Kidney tubule cell (primary cell): Measurements from ENCODE around the gene ZC3H7A.

Source experiments
- DNase-seq: peaks from one replicate; pipeline ENCODE4 v3.0.0-alpha.2; 2018; ENCODE audit warnings: low spot score

Gene ZC3H7A

DNA sequence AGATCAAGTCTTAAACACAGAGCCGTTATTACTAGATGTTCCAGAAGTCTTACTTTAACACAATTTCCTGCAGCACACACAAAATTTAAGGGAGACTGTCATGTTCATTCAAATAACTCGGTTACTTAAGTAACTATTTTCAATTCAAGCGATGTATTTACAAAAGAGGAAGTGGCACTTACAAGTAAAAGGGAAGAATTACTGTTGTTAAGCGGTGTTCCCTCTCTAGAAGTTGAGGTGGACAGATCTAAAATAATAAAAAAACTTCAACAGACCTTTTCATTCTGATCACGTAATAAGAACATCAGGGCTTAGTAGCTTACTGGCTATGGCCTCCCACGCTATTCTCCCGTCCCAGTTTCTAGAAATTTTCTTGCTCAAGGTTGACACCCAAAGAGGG lies 28.2 kb downstream of the ZC3H7A start:
- DNase-seq: no peak

DNA sequence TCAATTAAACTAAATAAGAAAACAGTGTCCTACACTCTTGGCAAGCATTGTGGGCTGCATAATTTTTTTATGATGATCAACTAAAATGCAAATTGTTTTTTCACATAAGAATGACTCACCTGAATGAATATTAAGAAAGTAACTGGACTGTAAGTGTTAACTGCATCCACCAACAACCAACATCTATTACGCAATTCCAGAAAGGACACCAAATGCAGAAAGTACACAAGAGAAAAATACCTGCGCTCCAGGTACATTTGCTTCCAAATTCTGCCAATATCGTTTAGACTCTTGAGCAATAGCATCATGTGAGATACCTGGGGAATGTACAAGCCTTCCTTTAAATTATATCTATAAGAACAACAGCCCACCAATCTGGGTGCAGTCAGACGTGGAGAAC lies 34.6 kb downstream of the ZC3H7A start:
- DNase-seq: no peak

DNA sequence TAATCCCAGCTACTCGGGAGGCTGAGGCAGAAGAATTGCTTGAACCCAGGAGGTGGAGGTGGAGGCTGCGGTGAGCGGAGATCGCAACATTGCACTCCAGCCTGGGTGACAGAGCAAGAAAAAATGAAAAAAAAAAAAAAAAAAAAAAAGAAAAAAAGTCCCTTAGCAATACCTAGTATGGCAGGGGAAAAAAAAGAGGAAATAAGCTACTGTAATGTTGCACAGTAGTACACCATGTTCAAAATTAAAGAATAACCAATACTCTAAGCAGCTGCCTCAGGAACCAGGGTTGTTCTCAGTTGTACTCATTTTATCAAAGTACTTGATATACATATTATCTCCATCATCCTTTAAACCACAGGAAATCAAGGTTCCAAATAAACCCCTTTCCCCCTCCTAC lies 37.1 kb downstream of the ZC3H7A start:
- DNase-seq: no peak

DNA sequence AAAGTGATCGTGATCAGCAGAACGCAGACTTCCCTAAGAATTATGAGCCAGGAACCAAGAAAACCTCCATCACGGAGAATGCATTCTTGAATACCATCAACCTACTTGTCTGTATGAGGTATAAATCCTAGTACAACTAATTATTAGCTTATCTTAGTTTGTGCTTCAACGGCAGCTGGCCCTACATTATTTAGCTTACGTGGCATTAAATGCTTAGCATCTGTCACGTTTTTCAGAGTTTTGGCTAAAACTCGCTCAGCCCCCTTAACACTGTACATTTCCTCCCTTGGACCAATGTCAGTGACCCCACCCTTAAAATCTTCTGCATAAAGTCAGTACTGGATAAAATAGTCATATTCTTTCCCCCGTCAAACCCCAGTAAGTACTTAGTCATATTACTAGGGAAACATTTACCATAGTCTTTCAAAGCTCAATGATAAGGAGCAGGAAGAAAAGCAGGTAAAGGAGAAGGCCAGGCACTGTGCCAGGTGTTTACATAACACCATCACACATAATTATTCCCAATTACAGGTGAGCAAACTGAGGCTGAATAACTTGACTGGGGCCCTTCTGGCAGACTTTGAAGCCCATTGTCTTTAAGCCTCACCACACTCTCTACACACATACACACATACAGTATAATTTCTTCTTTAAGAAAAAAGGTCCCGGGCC lies 37.8 kb downstream of the ZC3H7A start:
- peak; percentile 82 for DNase-seq

DNA sequence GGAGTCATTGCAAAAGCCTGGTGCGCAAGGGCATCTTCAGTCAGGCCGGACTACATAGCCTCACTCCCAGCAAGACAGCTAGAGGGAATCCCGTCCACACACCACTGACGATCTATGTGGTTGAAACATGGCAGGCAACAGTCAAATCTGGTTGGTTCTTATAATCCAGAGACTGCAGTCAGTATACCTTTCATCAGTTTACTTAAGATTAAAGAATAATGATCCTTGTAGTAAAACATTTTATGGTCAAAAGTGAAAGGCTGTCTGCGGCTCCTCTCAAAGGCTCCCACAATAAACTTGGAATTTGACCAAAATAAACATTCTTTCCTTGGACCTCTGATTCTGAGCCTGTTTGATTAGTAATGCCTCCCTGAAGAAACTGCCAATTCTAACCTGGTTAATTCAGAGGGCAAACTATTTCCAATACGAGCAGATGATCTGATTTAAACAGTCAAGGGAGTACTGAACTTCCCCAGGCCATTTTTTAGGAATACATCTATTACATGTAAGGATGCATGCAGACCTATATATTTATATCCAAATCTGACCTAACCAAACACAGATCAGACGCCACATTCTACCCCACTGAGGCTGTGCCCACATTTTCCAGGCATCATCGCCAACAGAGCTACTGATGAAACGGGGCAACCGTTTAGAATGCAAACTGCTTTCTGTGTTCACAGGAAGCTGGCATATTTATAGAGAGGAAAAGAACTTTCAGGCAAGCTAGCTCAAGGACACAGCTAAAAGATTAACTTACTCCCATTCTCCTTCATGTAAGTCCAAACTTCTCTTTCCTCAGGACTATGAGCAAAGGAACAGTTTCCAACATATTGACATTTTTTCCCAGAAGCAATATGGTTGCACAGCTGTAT lies 39.1 kb downstream of the ZC3H7A start:
- peak; percentile 92 for DNase-seq

DNA sequence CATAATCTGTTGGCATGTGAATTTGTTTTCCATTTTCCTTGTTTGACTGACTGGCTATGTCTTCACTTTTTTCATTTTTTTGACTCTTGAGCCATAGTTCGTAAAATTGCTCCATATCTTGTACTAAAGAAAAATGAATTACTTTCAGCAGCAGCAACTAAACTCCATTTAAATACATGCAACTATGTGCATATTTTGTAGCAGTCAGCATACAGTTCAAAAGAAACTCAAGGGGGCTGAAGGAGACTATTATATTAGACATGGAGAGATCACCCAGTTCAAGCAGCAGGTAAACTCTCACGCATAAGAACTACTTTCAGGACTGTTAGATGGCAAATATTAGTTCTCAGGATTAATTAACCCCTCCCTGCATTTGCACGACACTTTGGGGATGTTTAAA lies 40.8 kb downstream of the ZC3H7A start:
- DNase-seq: no peak

DNA sequence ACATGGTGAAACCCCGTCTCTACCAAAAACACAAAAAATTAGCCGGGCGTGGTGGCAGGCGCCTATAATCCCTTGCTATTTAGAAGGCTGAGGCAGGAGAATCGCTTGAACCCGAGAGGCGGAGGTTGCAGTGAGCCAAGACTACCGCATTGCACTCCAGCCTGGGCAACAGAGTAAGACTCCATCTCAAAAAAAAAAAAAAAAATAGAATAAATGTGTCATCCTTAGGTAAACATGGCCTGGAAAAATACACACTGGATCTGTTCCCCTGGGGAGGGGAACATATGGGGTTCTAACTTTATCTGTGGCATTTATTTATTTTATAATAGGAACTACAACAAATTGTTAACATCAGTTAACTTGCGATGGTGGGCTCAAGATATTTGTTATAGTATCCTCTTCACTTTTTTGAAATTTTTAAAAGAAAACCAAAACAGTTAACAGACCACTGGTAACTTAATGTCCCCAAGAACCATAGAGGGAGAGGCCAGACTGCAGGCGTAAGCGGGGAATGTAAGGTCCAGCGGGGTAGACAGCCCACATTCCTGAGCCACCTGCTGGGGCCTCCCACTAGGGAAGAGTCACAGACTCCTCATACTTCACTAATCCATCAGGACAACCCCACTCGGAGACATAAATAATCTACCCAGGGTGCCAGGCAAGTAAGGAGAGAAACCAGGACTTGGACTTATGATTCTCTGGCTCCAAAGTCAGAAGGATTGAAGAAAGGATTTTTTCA lies 41.9 kb downstream of the ZC3H7A start:
- DNase-seq: peak; percentile 77

DNA sequence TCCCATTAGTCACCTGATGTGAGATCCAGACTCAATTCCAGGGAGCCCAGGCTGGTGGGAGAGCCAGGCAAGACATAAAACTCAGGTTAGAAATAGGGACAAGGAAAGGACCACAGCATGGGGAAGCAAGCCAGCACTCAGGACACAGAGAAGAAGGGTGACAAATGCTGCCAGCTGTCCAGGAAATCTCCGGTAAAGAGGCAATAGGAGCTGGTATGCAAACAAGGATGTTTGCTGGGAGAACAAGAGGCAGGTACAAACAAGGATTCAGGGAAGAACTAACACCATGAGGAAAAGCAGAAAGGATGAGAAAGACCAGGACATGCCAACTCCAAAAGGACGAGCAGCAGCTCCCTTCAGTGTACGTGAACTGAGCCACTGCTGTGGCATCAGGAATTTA lies 44.2 kb downstream of the ZC3H7A start:
- DNase-seq: no peak

DNA sequence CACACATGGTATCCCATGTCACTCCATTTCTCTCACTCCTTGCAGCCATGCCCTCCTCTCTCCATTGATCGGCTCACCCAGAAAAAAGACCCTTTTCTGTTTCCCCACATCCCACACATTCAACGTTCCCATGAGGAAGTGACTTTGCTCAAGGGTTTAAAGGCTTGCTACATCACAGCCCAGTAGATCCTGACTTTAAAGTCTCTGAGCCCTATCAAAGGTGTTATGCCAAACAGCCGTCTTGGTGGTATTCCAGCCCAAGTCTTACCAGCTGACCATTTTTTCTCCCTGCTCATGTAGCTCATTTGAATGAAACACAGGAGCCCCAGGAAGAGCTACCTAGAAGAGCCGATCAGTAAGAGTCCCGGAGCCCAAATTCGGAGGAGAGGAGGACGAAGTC lies 47.0 kb downstream of the ZC3H7A start:
- DNase-seq: no peak

DNA sequence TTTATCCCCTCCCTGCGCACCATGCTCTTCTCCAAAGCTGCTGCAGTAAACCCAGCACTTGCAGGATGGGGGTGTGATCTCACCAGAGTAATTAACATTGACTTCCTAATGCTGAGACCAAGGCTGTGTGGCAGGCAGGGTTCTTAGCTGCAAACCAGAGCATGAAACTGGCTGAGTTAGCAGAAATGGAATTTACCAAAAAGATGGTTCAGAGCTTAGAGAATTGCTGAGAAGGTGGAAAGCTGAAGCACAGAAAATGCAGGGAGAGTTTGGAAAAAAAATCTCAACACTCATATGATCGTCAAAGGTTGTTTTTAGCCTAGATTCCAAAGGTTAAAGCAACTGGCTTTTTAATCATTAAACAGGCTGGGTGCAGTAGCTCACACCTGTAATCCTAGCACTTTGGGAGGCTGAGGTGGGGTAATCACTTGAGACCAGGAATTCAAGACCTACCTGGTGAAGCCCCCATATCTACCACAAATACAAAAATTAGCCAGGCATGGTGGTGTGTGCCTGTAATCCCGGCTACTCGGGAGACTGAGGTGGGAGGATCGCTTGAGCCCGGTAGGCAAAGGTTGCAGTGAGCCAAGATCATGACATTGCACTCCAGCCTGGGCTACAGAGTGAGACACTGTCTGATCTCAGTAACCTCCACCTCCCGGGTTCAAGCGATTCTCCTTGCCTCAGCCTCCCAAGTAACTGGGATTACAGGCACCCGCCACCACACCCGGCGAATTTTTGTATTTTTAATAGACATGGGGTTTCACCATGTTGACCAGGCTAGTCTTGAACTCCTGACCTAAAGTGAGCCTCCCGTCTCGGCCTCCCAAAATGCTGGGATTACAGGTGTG lies 48.4 kb downstream of the ZC3H7A start:
- peak; percentile 54 for DNase-seq

DNA sequence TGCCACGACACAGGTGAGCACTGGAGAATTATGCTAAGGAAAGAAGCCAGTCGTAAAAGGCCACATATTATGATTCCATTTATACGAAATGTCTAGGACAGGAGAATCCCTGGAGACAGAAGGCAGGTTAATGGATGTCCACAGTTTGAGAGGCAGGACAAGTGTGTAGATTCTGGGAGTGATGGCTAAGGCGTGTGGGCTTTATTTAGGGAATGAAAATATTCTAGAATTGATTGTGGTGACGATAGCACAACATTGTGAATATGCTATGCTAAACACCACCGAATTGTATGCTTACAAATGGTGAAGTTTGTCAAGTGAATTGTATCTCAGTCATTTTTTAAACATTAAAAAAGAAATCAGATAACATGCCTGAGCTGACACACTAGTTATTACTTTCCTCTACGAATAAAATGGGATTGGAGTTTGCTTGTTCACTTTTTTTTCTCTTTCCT lies 49.1 kb downstream of the ZC3H7A start:
- DNase-seq: no peak

DNA sequence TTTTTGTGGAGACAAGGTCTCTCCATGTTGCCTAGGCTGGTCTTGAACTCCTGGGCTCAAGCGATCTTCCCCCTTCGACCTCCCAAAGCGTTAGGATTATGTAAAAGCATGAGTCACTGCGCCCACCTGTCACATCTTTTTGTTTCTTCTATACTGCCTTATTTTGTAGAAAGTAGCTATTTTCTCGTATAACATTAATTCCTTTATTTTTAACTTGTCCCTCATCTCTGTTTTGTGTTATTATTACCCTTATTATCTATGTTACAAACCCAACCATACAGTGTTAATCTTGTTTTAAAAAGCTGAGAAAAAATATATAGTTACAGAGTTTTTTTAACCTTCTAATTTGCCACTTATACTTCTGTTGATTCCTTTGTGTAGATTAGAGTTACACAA lies 53.0 kb downstream of the ZC3H7A start:
- no peak for DNase-seq

DNA sequence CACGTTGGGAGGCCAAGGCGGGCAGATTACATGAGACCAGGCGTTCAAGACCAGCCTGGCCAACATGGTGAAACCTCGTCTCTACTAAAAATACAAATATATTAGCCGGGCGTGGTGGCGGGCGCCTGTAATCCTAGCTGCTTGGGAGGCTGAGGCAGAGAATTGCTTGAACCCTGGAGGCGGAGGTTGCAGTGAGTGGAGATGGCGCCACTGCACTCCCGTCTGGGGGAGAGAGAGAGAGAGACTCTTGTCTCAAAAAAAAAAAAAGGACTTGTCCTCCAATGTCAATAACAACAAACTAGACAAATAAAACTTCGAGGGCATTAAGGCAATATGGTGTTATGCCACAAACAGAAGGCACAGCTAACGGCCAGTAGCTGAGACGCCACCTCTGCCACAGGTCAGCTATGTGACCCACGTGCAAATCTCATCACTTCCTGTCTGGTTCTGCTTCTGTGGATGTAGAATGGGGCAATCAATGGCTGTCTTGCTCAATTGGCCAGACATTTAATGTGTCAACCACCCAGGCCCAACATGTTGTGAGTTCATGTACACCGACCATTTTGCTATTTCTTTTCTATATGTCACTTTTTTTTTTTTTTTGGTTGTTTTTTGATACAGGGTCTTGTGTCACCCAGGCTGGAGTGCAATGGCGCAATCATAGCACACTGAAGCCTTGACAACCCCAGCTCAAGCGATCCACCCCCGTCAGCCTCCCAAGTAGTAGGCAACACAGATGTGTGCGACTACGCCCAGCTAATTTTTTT lies 53.6 kb downstream of the ZC3H7A start:
- DNase-seq: peak; percentile 66

DNA sequence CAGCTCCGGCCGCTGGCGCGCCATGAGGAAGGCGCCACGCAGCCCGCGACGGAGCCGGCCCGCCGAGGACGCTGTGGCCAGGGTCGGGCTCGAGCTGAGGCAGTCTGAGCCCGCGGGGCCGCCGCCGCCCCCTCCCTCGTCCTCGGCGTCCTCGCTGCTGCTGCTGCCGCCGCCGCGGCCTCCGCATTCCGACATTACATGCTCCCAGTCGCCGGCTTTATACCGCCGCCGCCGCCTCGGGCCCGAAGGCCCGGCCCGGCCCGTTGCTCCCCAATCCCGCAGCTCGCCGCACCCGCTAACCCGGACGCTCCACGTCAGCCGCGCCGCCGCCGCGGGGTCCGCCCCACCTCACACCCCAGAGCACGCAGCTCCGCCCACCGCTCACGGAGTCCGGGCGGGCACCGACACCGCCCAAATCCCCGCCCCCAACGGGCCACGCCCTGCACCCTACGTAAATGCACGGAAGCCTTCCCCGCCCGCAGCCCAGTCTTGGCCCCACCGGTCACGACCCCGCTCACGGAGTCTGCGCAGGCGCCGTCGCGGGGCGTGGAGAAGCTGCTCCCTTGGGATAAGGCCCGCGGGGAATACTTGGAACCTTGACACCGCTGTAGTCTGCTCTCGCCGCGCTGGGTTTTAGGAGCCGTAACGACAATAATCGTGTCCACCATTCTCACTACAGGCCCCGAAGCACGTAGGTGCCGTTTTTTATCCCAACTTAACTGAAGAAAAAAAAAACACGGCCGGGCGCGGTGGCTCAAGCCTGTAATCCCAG lies 54.3 kb downstream of the ZC3H7A start, which contains the start of gene TXNDC11:
TXNDC11 (minus strand) TSS at position 322 of the 772 bp plus-strand sequence; CDS start at position 195, 127 bp downstream.
- peak; percentile 99 for DNase-seq

DNA sequence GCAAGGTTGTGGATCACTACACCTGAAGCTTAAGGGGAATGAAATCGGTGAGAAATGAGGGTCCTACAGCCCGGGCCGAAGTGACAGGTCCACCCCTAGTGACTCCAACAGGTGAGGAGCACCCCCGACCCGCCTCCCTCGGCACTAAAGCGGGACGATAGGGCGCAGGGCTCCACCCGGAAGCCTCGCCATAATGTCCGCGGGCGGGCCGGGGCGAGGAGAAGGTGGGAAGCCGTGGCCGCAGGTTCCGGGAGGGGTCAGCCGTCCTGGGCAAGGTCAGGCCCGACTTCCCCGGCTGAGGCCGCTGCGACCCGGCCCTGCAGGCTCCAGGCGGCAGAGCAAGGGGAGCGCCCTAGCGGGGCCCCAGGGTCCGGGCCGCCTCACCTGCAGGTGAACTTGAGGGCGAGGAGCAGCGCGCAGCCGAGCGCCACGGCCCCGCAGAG lies 54.9 kb downstream of the ZC3H7A start:
- peak; percentile 46 for DNase-seq

DNA sequence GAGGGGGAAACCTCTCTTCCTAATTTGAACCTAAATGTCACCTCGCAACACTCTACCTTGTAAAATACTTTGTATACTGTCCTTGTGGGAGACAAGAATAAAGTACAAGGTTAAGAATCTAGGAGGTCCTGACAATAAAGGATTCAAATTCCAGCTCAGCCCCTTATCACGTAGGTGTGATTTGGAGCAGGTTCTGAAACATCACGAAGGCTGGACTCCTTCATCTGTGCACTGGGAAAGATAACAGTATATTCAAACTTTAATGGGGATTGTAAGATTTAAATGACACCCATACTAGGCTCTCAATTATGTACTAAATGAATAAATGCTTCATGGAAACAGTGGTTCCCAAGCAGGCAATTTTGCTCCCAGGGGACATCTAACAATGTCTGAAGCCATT lies 56.5 kb downstream of the ZC3H7A start:
- no peak for DNase-seq

DNA sequence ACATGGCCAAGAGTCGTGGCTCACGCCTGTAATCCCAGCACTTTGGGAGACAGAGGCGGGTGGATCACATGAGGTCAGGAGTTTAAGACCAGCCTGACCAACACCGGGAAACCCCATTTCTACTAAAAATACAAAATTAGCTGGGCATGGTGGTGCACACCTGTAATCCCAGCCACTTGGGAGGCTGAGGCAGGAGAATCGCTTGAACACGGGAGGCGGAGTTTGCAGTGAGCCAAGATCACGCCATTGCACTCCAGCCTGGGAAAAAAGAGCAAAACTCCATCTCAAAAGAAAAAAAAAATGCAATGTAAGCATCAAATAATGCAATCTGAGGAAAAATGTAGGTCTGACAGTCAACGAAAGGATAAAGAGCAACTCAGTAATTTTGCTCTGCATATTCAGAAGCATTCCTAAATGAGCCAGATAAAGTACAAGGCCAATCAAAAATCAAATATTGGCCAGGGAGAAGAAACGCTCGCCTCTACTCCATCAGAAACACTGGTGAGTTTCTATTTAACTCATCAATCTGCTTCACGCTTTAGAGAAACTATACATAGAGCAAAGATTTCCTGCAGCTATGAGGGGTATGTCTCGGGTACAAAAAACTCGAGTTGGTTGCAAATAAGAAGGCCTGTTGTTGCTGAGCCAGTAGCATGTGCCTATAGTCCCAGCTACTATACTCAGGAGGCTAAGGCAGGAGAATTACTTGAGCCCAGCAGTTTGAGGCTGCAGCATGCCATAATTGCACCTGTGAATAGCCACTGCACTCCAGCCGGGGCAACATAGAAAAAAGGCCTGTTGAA lies 58.1 kb downstream of the ZC3H7A start:
- DNase-seq: no peak

DNA sequence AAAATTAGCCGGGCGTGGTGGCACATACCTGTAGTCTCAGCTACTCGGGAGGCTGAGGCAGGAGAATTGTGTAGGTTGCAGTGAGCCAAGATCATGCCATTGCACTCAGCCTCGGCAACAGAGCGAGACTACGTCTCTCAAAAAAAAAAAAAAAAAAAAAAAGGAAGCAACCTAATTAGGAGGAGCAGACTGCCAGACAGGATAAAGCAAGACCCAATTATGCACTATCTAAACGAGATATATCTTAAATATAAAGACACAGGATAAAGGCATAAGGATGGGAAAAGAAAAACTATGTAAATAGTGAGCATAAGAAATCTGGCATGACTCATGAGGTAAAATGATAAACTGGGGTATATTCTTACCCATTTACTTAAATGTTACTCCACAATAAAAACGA lies 59.3 kb downstream of the ZC3H7A start:
- DNase-seq: no peak

DNA sequence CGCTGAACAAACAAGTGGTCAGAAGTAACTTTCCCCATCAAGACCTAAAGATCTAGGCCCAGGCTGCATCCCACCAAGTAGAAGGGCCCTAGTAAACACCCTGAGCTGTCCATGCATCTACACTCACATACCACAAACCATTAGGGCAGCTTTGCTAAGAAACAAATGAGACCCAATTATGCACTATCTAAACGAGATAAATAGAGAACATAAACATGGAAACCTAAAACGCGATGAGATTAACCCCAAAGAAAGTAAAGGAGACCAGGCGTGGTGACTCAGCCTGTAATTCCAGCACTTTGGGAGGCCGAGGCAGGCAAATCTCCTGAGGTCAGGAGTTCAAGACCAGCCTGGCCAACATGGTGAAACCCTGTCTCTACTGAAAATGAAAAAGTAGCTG lies 60.2 kb downstream of the ZC3H7A start:
- DNase-seq: no peak
